Epithelial cell of esophagus (primary cell): ENCODE data around the gene NRBP1.
"Not testable (repeated sequence)": the region's sequence is repeated elsewhere in the genome, so short reads cannot be mapped to it uniquely, and the experiment has no call there.

Experiments used
- DNase-seq: peaks from one replicate; pipeline ENCODE4 v3.0.0; 2010; ENCODE audit warnings: low read depth
- H3K4me3 ChIP-seq: 2 replicates; pipeline ENCODE4 v1.5.1; 2011; ENCODE audit warnings: mild to moderate bottlenecking, low read length, control low read depth
- CTCF ChIP-seq: IDR thresholded peaks from 2 replicates; pipeline ENCODE4 v1.5.1; 2011; ENCODE audit warnings: low read depth, mild to moderate bottlenecking, low read length, control low read depth, inconsistent platforms; ENCODE audit not compliant: insufficient read depth; ENCODE audit errors: missing control alignments

The NRBP1 gene

GRCh38 chr2:27422958-27423357, 5.5 kb upstream of the NRBP1 start:
- no peak for DNase-seq
- TF ChIP-seq CTCF, result no peak
- no peak overlapping the region for H3K4me3 ChIP-seq

GRCh38 chr2:27425039-27425438, 3.4 kb upstream of the NRBP1 start:
- DNase-seq, H3K4me3 ChIP-seq: not testable (repeated sequence)

- TF ChIP-seq CTCF, result no peak
- DNase-seq, result no peak
- peak overlapping the region; percentile 85 for H3K4me3 ChIP-seq
These were observed 593 bp upstream of the NRBP1 start for GRCh38 chr2:27427863-27428212.

GRCh38 chr2:27428978-27429541, 629 bp downstream of the NRBP1 start:
- DNase-seq, result peak; percentile 88
- no peak for TF ChIP-seq CTCF
- peak overlapping the region; percentile 85 for H3K4me3 ChIP-seq

- peak; percentile 85 for DNase-seq
- no peak for TF ChIP-seq CTCF
- H3K4me3 ChIP-seq, result no peak overlapping the region
These were observed 3.0 kb downstream of the NRBP1 start for GRCh38 chr2:27431395-27431794.

- TF ChIP-seq CTCF, result no peak
- no peak overlapping the region for H3K4me3 ChIP-seq
- no peak for DNase-seq
These were observed 7.2 kb downstream of the NRBP1 start for GRCh38 chr2:27435628-27436027.

- DNase-seq, result no peak
- no peak overlapping the region for H3K4me3 ChIP-seq
- no peak for TF ChIP-seq CTCF
These were observed 12.9 kb downstream of the NRBP1 start for GRCh38 chr2:27441226-27441926.
